ENCODE data around the gene KRTAP5-4.

GRCh38 chr11:1586699-1587098 lies 35.2 kb downstream of the KRTAP5-4 start:
- no peak for TF ChIP-seq EZH2 (IDR thresholded peaks at IDR 0.05; ENCODE audit: insufficient read depth, poor library complexity, severe bottlenecking)
- no peak for TF ChIP-seq EZH2phosphoT487 (IDR thresholded peaks at IDR 0.05; ENCODE audit: insufficient read depth, low read depth)

Data from GM23248 (cell line).